ENCODE measurements around the gene OR10H1.
"Not testable (repeated sequence)": the region's sequence is repeated elsewhere in the genome, so short reads cannot be mapped to it uniquely, and the experiment has no call there.

The OR10H1 gene

GRCh38 chr19:15828611-15829305 lies 13.3 kb upstream of the OR10H1 start:
- DNase-seq (ENCODE audit: low read depth) = not testable (repeated sequence)

- no peak for DNase-seq (ENCODE audit: low read depth)
These were observed 12.7 kb upstream of the OR10H1 start for GRCh38 chr19:15828121-15828610.

GRCh38 chr19:15825753-15826152 lies 10.3 kb upstream of the OR10H1 start:
- no peak for DNase-seq (ENCODE audit: low read depth)

GRCh38 chr19:15820646-15821045 lies 5.2 kb upstream of the OR10H1 start:
- DNase-seq (ENCODE audit: low read depth) = no peak

GRCh38 chr19:15813916-15814315 lies 1.5 kb downstream of the OR10H1 start:
- DNase-seq (ENCODE audit: low read depth) = no peak

- no peak for DNase-seq (ENCODE audit: low read depth)
These were observed 3.3 kb downstream of the OR10H1 start for GRCh38 chr19:15812060-15812722.

GRCh38 chr19:15811476-15811875 lies 4.0 kb downstream of the OR10H1 start:
- no peak for DNase-seq (ENCODE audit: low read depth)

GRCh38 chr19:15810335-15810734 lies 5.1 kb downstream of the OR10H1 start:
- DNase-seq (ENCODE audit: low read depth) = no peak

- DNase-seq (ENCODE audit: low read depth) = not testable (repeated sequence)
These were observed 21.2 kb downstream of the OR10H1 start for GRCh38 chr19:15794279-15794678.

- DNase-seq (ENCODE audit: low read depth) = no peak
These were observed 25.4 kb downstream of the OR10H1 start for GRCh38 chr19:15790096-15790495.

- DNase-seq (ENCODE audit: low read depth) = no peak
These were observed 26.7 kb downstream of the OR10H1 start for GRCh38 chr19:15788594-15789270.

GRCh38 chr19:15787611-15788155 lies 27.8 kb downstream of the OR10H1 start, which contains the start of gene OR10H5:
Gene OR10H5 (plus strand): TSS chr19:15787661. CDS start chr19:15794049, 6,388 bp downstream.
- no peak for DNase-seq (ENCODE audit: low read depth)

- not testable (repeated sequence) for DNase-seq (ENCODE audit: low read depth)
These were observed 32.6 kb downstream of the OR10H1 start for GRCh38 chr19:15782896-15783295.

GRCh38 chr19:15782211-15782610 lies 33.3 kb downstream of the OR10H1 start:
- no peak for DNase-seq (ENCODE audit: low read depth)

GRCh38 chr19:15781661-15782060 lies 33.8 kb downstream of the OR10H1 start:
- no peak for DNase-seq (ENCODE audit: low read depth)

- DNase-seq (ENCODE audit: low read depth) = no peak
These were observed 34.6 kb downstream of the OR10H1 start for GRCh38 chr19:15780610-15781418.

- no peak for DNase-seq (ENCODE audit: low read depth)
These were observed 35.5 kb downstream of the OR10H1 start for GRCh38 chr19:15779756-15780476.

- DNase-seq (ENCODE audit: low read depth) = no peak
These were observed 38.2 kb downstream of the OR10H1 start for GRCh38 chr19:15776991-15777970.

- no peak for DNase-seq (ENCODE audit: low read depth)
These were observed 39.2 kb downstream of the OR10H1 start for GRCh38 chr19:15776264-15776663.

GRCh38 chr19:15775249-15775648 lies 40.2 kb downstream of the OR10H1 start:
- DNase-seq (ENCODE audit: low read depth) = no peak

All from amniotic epithelial cell (primary cell).